OCI-LY3 (cell line): Measurements from ENCODE around the gene ABHD12.

Experiments used
- CTCF ChIP-seq: fragments of 200-600, 300-600 bp; sonication (generic); IDR thresholded peaks from 2 replicates; pipeline ENCODE4 v1.5.1; 2014; ENCODE audit warnings: antibody characterized with exemption, low read length, low read depth
- EZH2phosphoT487 ChIP-seq: fragments of 200-600 bp; shearing (Covaris generic); IDR thresholded peaks from 2 replicates; pipeline ENCODE4 v1.6.1; 2018; ENCODE audit warnings: antibody characterized with exemption, mixed run types, low read depth

GRCh38 chr20:25368976-25369375, 21.7 kb downstream of the ABHD12 start:
- TF ChIP-seq CTCF (no peak), EZH2phosphoT487 (no peak)
